GM21381 (cell line): ENCODE measurements around the gene JAM2.
"Not testable (repeated sequence)": the region's sequence is repeated elsewhere in the genome, so short reads cannot be mapped to it uniquely, and the experiment has no call there.

Experiments
- ATAC-seq: cut with Tn5 transposase; IDR thresholded peaks from one replicate; pipeline ENCODE4 v1.9.1; 2021; ENCODE audit warnings: mild to moderate bottlenecking, moderate library complexity; ENCODE audit not compliant: unreplicated experiment

Gene JAM2

DNA sequence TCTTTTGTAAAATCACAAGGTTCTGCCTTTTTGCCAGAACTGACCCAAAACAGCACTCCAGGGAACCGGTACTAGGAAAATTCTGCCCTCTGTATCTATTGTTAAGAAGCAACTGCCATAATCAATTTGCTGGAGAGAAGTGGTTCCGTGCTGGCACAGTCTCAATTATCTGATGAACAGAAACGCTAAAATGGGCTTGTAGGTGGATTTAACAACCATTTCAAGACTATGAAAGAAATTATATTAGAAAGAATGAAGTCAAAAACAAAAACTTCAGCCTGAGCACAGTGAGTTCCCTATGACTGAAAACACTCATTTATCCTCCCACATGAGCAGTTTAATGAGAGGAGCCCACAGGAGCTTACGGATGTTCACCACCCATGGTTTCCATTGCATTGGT is 4.4 kb downstream of the JAM2 start:
- no peak for ATAC-seq

DNA sequence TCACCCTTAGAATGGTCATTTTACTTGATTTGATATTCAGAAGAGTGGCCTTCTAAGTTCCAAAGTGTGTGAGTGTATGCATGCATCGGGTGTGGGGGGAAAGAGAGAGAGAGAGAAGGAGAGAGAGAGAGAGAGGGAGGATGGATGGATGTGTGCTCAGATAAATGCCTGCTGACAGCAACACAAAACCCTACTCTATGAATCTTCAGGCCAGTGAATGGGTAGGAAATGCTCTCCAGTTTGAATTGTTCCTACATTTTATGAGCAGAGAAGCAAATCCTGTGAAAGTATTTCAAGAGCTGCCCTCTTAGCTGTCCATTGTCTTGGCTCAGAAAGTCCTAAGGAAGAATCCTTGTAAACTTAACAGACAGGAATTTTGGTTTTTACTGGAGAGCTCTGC is 7.4 kb downstream of the JAM2 start:
- no peak for ATAC-seq

DNA sequence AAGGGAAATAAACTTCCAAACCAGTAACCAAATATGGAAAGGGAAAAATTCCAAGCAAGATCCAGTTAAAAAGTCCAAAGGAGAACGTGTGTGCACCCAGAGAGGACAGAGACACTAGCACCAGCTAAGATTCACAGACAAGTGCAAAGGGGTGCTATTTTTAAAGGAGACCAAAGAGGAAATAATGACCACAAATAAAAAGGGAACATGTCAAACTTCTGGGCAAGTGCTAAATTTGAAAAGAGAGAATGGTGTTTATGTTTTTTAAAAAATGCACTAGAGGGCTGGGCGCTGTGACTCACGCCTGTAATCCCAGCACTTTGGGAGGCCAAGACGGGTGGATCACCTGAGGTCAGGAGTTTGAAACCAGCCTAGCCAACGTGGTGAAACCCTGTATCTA is 8.6 kb downstream of the JAM2 start:
- ATAC-seq, result no peak

DNA sequence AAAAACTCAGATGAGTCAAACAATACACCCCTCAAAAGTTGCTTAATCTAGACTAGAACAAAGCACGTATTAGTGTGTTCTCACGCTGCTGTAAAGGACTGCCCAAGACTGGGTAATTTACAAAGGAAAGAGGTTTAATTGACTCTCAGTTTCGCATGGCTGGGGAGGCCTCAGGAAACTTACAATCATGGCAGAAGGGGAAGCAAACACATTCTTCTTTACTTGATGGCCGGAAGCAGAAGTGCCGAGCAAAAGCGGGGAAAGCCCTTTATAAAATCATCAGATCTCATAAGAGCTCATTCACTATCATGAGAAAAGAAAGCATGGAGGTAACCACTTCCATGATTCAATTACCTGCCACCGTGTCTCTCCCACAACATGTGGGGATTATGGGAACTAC is 10.1 kb downstream of the JAM2 start:
- ATAC-seq, result no peak

DNA sequence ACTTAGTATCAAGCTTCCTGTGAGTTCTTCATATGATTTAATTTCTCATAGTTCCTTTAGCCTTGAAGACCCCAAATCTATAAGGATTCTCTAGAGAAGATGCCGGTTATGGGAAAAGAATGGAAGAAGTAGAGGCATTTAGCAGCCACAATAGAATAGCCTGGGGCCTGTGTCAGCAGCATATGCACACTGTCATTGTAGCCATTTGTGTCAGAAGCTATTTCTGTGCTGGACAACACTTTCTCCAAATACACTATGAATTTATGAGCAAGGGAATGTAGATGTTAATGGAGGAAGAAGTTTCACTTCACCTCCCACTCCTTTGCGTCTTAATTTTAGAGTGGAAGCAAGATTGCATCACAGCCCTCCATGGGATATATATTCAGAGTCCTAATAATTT is 17.4 kb downstream of the JAM2 start:
- no peak for ATAC-seq

DNA sequence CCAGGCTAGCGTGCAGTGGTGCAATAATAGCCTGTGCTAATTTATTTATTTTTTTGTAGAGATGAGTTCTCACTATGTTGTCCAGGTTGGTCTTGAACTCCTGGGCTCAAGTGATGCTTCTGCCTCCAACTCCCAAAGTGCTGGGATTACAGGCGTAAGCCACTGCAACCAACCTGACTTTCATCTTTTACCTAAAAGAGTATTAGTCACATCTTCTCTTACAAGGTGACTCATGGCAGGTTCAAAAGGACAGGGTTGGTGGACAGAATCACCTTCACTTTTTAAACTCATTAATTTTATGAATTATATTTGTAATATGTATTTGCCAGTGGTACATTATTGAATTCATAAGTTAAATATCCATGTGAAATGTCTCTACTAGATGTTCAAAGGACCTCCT is 18.1 kb downstream of the JAM2 start:
- ATAC-seq, result no peak

DNA sequence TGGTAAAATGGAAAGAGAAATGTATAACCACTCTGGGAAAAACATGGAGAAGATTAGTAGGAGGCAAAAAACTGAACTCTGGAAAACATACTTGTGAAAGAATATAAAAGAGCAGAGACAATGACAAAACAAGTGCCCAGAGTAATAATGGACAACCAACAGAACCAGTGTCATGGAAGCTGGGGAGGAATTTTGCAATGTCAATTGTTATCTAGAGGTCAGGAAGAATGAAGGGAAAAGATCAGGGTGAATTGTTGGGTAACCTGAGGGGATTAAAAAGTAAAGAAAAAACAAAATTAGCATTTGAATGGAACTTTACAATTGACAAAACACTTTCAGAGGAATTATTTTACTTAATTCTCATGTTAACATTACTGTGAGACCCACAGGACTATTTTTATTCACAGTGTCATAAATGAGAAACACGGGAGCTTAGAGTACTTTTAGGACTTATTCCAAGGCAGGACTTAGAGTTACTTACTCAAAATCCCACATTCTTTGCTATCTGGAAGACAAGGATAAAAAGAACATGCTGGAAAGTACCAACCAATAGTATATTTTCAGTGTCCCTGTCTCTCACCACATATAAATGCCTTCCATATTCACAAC is 19.5 kb downstream of the JAM2 start:
- no peak for ATAC-seq

DNA sequence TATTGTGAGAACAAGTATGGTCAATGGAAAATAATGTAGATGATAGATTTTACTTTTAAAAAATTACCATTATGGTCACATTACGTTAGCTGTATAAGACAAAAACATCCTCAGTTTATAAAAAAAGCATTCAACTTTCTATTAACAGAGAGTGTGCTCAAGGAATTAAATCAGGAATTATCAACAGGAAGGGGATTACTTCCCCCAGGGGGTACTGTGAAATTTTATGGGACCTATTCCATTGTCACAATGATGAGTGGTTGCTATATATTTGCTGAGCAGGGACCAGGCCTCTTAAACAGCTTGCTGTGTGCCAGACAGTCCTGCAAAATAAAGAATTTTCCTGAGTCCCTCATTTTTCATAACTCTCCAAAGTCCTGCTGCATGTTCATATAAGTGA is 21.2 kb downstream of the JAM2 start:
- no peak for ATAC-seq

DNA sequence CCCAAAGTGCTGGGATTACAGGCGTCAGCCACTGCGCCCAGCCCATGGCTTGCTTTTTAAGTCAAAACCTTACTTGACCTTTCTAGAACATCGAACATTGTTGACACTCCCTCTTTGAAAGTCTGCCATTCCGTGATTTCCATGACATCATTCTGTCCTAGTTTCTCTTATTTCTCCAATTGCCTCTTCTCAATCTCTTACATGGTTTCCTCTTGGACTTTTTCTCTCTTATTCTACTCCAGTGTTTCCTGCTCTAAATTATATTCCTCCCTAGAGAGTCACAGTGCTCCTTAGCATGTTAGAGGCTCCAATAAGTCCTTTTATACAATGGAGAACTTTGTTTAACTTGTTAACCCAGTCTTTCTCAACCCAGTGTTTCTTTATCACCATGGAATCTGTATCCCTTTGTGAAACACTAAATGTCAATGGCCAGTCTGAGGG is 25.5 kb downstream of the JAM2 start:
- ATAC-seq, result no peak

DNA sequence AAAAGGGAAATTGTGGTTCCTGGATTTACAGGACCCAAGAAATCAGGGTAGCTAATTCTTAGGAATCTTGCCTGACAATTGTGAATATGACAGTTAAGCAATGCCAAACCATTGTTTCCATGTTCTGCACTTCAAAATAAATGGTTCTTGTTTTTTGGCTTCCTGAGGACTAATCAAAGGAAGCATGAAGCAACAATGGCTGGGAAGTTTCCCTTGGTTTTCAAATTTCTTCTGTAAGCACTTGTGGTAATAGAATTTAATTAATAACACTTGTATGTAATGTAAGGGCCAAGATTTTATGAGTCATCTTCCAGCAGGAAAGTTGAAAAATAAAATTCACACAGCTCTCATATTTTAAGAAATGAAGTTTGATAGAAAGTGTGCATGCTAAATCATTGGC is 31.7 kb downstream of the JAM2 start:
- ATAC-seq, result no peak

DNA sequence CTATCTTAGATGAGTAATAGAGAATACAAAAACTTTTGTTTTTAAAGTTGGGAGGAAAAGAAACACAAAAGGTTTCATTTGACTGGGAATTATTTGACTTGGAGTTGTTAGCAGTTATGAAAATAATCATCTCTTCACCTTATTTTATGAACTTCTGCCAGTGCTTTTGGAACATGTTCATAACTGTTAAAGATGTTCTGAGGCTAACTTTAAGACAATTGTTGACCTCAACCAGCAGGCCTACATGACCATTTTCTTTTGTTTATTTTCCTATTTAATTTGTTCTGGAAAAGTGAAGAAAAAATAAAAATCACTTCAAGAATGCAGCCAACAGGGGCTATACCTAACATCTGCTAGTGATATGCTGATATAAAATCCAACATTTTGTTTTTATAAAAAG is 37.4 kb downstream of the JAM2 start:
- ATAC-seq, result no peak

DNA sequence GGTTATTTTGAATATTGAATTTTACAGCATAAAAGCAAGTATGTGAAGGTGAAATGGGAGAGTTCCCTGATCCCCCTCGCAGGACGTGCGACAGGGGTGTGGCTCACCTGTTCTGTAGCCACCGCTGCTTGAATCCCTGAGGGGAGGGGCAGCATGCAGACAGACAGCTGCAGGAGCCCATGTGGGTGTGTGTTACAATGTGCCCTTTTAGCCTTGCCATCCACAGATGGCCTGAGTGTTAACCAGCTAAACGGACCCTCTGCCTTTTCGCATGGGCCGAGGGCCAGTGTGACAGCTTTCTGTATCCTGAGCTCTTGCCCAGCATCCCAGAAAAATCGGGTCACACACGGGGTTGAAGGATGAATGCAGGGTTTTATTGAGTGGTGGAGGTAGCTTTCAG is 43.3 kb downstream of the JAM2 start:
- ATAC-seq, result no peak

DNA sequence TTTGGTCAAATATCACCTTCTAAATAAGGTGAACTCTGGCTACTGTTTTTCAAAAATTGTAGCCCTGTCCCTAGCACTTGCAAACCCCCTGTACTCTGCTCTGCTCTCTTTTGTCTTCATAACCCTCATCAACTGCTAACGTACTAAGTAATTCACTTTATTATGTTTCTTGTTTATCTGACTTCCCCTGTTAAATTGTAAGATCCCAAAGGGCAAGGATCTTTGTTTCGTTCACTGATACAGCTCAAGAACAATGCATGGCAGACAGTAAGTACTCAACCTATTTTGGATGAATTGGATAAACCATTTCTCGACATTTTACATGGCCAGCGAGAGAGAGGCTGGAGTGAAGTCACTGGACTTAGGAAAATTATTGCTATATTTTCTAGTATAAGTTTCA is 48.7 kb downstream of the JAM2 start:
- ATAC-seq, result no peak

DNA sequence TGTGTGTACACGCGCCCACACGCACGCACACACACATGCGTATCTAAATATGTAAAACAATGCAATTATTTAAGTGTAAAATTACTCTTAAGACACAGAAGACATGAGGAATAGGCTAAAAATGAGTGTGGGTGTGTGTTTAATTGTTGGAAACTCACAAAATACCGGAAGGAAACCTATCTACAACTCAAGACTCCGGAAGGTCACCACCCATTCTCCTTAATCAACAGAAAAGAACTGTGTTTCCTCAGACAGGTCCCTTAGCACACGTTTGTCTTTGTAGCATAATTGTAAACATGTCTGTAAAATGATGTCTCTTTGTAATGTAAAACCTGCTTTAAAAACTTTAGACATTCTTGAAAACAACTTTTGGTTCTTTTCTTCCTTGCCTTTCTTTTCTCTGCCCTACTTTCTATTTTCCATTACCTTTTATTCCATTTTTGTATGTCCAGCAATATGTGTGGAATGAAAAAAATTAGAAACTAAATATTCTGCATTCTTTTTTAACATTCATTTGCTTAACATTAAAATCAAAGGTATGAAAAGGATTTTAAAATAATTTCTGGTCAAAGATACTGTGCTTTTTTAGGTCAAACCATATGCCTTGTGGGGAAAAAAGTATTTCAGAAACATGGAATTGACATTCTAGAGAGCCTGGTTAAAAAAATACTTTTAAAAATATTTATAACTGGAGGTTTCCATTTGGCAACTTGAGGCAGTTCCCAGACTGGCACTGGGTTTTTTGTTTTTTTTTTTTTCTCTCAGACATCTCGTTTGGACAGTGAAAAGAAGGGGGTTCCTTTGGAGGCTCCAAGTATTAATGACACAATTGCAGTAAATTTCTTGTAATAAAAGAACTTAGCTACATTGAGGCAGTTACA is 49.5 kb downstream of the JAM2 start:
- no peak for ATAC-seq

DNA sequence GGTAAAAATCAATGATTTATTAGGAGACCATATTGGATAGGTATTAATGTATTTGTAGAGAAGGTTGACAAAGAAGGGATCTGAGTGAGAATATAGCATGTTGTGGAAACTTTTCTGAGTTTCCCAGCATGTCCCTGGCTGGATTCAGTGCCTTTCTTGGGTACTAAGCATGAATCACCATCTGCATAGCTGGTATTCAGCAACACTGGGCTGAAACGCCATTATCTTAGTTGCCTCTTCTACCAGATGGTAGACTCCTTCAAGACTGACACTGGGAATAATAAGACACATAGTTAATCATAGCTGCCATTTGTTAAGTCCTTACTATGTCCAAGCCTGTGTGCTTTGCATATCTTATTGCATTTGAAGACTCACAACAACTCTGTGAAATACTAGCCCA is 50.2 kb downstream of the JAM2 start:
- no peak for ATAC-seq

DNA sequence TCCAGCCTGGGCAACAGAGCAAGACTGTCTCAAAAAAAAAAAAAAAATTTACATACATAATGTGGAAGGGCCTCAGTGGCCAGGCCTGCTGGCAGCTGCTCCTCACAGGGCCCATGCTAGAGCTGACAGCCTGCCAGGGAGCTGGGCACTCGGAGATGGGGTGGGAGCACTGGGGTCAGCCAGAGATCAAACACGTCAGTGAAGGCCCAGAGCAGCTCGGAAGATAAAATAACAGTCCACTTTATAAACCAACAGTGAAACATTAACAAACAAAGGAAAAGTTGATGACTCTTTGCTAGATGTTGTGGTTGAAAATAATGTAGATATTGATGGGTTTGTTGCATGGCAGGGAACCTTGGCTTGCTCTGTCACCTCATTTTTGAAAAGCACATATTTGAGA is 52.9 kb downstream of the JAM2 start:
- no peak for ATAC-seq

DNA sequence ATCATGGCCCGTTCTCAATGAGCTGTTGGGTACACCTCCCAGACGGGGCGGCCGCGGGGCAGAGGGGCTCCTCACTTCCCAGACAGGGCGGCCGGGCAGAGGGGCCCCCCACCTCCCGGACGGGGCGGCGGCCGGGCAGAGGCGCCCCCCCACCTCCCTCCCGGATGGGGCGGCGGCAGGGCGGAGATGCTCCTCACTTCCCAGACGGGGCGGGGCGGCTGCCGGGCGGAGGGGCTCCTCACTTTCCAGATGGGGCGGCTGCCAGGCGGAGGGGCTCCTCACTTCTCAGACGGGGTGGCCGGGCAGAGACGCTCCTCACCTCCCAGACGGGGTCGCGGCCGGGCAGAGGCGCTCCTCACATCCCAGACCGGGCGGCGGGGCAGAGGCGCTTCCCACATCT is 56.4 kb downstream of the JAM2 start:
- ATAC-seq, result not testable (repeated sequence)

DNA sequence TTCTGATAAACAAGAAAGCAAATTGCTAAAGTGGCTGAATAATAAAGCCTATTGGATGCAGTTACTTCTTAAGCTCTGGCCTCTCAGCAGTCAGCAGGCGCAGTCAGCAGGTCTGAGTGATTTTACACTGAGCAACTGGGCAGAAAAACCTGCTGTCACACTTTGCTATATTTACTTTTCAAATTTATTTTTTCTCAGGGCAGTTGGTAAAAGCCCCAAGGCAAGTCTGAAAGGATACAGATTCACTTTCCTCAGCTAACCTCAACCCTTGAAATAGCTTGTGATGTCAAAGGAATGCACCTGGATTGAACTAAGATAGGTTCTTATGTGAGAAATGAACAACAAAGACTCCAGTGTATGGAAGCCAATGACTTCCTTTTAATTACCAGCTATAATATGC is 61.7 kb downstream of the JAM2 start:
- ATAC-seq, result no peak

DNA sequence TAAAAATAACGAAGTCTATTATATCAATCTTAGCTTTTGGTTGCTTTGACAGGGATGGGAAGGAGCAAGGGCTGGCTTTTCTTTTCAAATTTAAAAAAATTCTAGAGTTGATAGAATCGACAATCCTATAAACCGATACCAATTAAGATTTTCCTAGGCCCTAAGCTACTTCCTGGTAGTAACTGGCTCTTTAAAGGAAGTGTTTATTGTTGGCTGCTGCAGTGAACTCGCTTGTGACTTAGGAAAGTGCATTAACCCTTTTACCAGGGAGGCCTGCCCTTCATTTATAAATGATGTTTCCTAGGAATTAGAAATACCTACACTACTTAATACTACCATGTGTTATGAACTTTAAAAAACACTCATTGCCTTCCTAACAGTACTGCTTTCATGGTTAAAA is 62.5 kb downstream of the JAM2 start:
- ATAC-seq, result no peak

DNA sequence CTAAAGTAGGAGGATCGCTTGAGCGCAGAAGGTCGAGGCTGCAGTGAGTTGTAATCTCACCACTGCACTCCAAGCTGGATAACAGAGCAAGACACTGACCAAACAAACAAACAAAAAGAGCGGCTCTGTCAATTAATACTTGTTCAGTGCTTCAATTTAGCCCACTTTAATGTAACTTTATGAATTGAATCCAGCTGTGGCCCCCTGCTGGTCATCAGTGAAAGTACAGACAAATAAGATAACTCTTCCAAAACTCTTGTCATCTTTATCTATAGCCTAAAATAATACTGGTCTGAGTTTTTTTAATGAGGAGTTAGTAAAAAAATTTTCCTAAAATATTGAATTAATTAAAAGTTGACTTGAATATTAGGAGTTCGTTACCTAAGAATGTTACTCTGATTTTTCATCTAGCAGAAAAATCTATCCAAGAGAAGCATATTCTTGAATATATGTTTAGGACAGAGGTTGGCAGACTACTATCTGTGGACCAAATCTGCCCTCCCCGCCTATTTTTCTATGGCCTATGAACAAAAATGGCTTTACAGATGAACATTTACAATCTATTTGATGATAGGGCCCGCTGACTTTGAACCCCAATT is 69.5 kb downstream of the JAM2 start:
- ATAC-seq, result no peak

DNA sequence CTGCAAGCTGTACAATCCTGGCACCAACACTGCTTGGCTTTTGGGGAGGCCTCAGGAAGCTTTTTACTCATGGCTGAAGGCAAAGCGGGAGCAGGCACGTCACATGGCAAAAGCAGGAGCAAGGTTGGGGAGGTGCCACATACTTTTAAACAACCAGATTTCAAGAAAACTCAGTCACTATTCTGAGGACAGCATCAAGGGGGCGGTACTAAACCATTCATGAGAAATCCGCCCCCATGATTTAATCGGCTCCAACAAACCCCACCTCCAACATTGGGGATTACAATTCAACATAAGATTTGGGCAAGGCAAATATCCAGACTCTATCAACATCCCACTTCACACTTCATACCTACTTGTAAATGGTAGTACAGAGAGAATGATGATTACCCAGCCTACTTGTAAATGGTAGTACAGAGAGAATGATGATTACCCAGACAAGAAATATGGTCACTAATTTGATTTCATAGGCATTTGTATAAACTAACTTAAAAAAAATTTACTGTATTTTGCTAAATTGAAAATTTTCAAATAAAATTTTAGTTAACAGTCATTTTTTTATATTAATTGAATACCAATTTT is 70.7 kb downstream of the JAM2 start:
- ATAC-seq, result no peak

DNA sequence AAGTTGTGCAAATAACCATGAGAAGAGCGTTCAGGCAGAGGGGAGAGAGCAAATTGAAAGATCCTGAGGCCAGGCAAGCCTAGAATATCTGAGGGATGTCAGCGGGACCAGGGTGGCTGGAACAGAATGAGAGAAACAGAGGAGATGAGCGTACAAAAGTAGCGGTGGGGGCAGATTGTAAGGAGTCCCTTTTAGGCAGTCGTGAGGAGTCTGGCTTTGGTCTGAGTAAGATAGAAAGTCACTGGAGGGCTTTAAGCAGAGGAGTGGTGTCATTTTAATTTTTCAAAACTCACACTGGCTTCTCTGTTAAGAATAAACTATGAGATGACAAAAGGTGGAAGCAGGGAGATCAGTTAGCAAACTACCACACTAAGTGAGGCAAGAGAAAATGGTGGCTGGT is 71.5 kb downstream of the JAM2 start:
- ATAC-seq, result no peak
